OCI-LY7 (cell line): ENCODE data around the gene TAT. TPM values are rescaled to one million over a fixed set of nuclear protein-coding genes. Genes with fewer than 3 reads are reported as not detected.
A peak's percentile ranks its signal among the peaks of the same experiment; 100 is the strongest.

Source experiments
- BruUV-seq: library from RNA; stranded (reverse); fragments of 400-500 nt; replicated peaks from 2 replicates; lab custom pipeline; 2021; lab: Mats Ljungman, UMichigan
- CTCF ChIA-PET: fragments of 300-600 bp; sonication (Branson Sonifier 250); formaldehyde crosslinking; loops from one replicate; lab custom pipeline; 2022; ENCODE audit warnings: antibody characterized with exemption; ENCODE audit not compliant: unreplicated experiment; lab: Charles Lee
- POLR2A ChIA-PET: fragments of 300-600 bp; sonication (Branson Sonifier 250); formaldehyde crosslinking; loops from one replicate; lab custom pipeline; 2022; ENCODE audit warnings: antibody characterized with exemption; lab: Charles Lee
- DNase-seq: peaks from one replicate; pipeline ENCODE4 v3.0.0-alpha.2; 2015; ENCODE audit warnings: low spot score
- H2AFZ ChIP-seq: fragments of 200-600 bp; sonication (generic), shearing (Covaris generic); 2 replicates; pipeline ENCODE4 v1.6.1; 2014; ENCODE audit warnings: mild to moderate bottlenecking, antibody characterized with exemption, low read length, moderate library complexity
- H3K27ac ChIP-seq: fragments of 200-600 bp; sonication (generic); 2 replicates; pipeline ENCODE4 v1.5.1; 2014; ENCODE audit warnings: mixed run types, low read depth, mild to moderate bottlenecking, moderate library complexity, low read length, inconsistent platforms; ENCODE audit not compliant: poor library complexity, severe bottlenecking
- H3K36me3 ChIP-seq: fragments of 200-600 bp; sonication (generic); 2 replicates; pipeline ENCODE4 v1.6.1; 2014; ENCODE audit warnings: mild to moderate bottlenecking, antibody characterized with exemption, low read length, moderate library complexity, mixed read lengths; ENCODE audit not compliant: insufficient read depth
- H3K4me1 ChIP-seq: fragments of 200-600 bp; sonication (generic); 2 replicates; pipeline ENCODE4 v1.5.1; 2014; ENCODE audit warnings: mild to moderate bottlenecking, low read length; ENCODE audit not compliant: insufficient read depth, poor library complexity, severe bottlenecking
- H3K4me2 ChIP-seq: fragments of 200-600 bp; sonication (generic); 2 replicates; pipeline ENCODE4 v1.6.1; 2014; ENCODE audit warnings: mild to moderate bottlenecking, low read length
- H3K4me3 ChIP-seq: fragments of 200-600 bp; sonication (generic); 2 replicates; pipeline ENCODE4 v1.5.1; 2014; ENCODE audit warnings: mild to moderate bottlenecking, low read depth, low read length; ENCODE audit not compliant: poor library complexity, severe bottlenecking
- H3K79me2 ChIP-seq: fragments of 200-600 bp; sonication (generic); 2 replicates; pipeline ENCODE4 v1.6.1; 2016; ENCODE audit warnings: low read depth, mild to moderate bottlenecking, low read length, moderate library complexity, mixed read lengths; ENCODE audit not compliant: insufficient read depth
- H3K9me2 ChIP-seq: fragments of 200-600 bp; sonication (generic); 2 replicates; pipeline ENCODE4 v1.6.1; 2016; ENCODE audit warnings: mild to moderate bottlenecking, low read length, mixed read lengths; ENCODE audit not compliant: insufficient read depth
- H3K9me3 ChIP-seq: fragments of 200-600 bp; sonication (generic); 2 replicates; pipeline ENCODE4 v1.6.1; 2014; ENCODE audit warnings: mild to moderate bottlenecking, mixed run types, low read length, mixed read lengths
- H4K20me1 ChIP-seq: fragments of 200-600 bp; sonication (generic); 2 replicates; pipeline ENCODE4 v1.6.1; 2014; ENCODE audit warnings: mild to moderate bottlenecking, antibody characterized with exemption, low read length, moderate library complexity, mixed read lengths; ENCODE audit not compliant: insufficient read depth
- CTCF ChIP-seq: fragments of 200-600 bp; sonication (generic); conservative IDR thresholded peaks from 2 replicates; pipeline ENCODE4 v1.5.1; 2014; ENCODE audit warnings: mild to moderate bottlenecking, antibody characterized with exemption, low read length, moderate library complexity, mixed read lengths
- EZH2phosphoT487 ChIP-seq: fragments of 200-600 bp; sonication (generic); IDR thresholded peaks from 2 replicates; pipeline ENCODE4 v1.6.1; 2018; ENCODE audit warnings: low read depth, borderline replicate concordance, mild to moderate bottlenecking, mixed run types, antibody characterized with exemption, low read length, moderate library complexity, mixed read lengths
- intact Hi-C: fragments of 100-400 bp; cut with micrococcal nuclease; formaldehyde crosslinking; loops from one replicate; pipeline ENCODE4 v1.10.0; 2022; ENCODE audit not compliant: unreplicated experiment
- total RNA-seq, 2 experiments: library from RNA; depleted of rRNA in 1 of 2; stranded (reverse); fragments of >200 nt in 1 of 2; shearing (Covaris generic) in 1 of 2; gene quantifications; 2 replicates each; pipeline ENCODE4 v1.2.3, GENCODE V29; 2014 to 2022

TAT gene
- total RNA-seq, 2 experiments from 2014 or later, result not detected

- no peaks in the 10 kb centered on the region for H3K36me3 ChIP-seq
- H4K20me1 ChIP-seq, result no peaks in the 10 kb centered on the region
- no peak overlapping the region for H2AFZ ChIP-seq
- no TSS peak for BruUV-seq
- no peaks in the 10 kb centered on the region for H3K9me2 ChIP-seq
- no peaks in the 10 kb centered on the region for H3K9me3 ChIP-seq
- H3K4me3 ChIP-seq, result no peak overlapping the region
- H3K4me2 ChIP-seq, result 0 out of 2 replicates have a peak overlapping the region, but pooled peaks have one; percentile 17
- H3K27ac ChIP-seq, result no peak overlapping the region
- intact Hi-C loops, result no loop called here
- H3K4me1 ChIP-seq, result peaks cover 26% of the 10 kb centered on the region
- no peak for DNase-seq
- ChIA-PET POLR2A (interaction anchor here (0.6 to 1.0 kb wide), 6 partner anchors 26 to 537 kb away, joined by 3 to 10 read pairs (median 4); no protein-coding TSS in a partner anchor), CTCF (no interaction called here)
- no peaks in the 10 kb centered on the region for H3K79me2 ChIP-seq
- no peak for TF ChIP-seq CTCF
- no peak for TF ChIP-seq EZH2phosphoT487
Observed at GRCh38 chr16:71528863-71529262, 48.0 kb downstream of the TAT start.

- DNase-seq, result no peak
- Histone ChIP-seq H3K9me2 (no peaks in the 10 kb centered on the region), H3K4me2 (no peak overlapping the region), H3K4me3 (no peak overlapping the region), H3K36me3 (no peaks in the 10 kb centered on the region), H3K4me1 (peaks cover 26% of the 10 kb centered on the region), H4K20me1 (no peaks in the 10 kb centered on the region), H3K27ac (no peak overlapping the region), H3K9me3 (no peaks in the 10 kb centered on the region), H2AFZ (no peak overlapping the region), H3K79me2 (no peaks in the 10 kb centered on the region)
- ChIA-PET POLR2A (interaction anchor here (0.7 kb wide), 1 partner anchor 140 kb away, joined by 4 read pairs; no protein-coding TSS in a partner anchor), CTCF (no interaction called here)
- BruUV-seq, result no TSS peak
- intact Hi-C loops, result no loop called here
- TF ChIP-seq EZH2phosphoT487, result no peak
- no peak for TF ChIP-seq CTCF
Observed at GRCh38 chr16:71528257-71528656, 48.6 kb downstream of the TAT start.

GRCh38 chr16:71526111-71526631 is 50.7 kb downstream of the TAT start, which contains the start of gene CHST4:
TSS of gene CHST4 (plus strand) at chr16:71526426. CDS start at chr16:71536678, 10,252 bp downstream.
- no TSS peak for BruUV-seq
- peak; percentile 62 for DNase-seq
- peak within 1 kb of the TSS; percentile 73 for H2AFZ ChIP-seq

More at GRCh38 chr16:71526111-71526631, 50.7 kb downstream of the TAT start, which contains the start of gene CHST4:
- TF ChIP-seq EZH2phosphoT487 (no peak), CTCF (no peak)
- Histone ChIP-seq H3K4me1 (peaks cover 26% of the 10 kb centered on the region), H3K4me3 (peak within 1 kb of the TSS; percentile 62), H3K36me3 (no peaks in the 10 kb centered on the region), H3K9me3 (no peaks in the 10 kb centered on the region), H3K9me2 (no peaks in the 10 kb centered on the region), H3K79me2 (no peaks in the 10 kb centered on the region), H3K27ac (peak within 1 kb of the TSS; percentile 34), H4K20me1 (no peaks in the 10 kb centered on the region), H3K4me2 (peak within 1 kb of the TSS; percentile 60)
- ChIA-PET POLR2A (no interaction called here), CTCF (no interaction called here)
- intact Hi-C loops, result no loop called here
